ENCODE results near the gene PLG. TPM values are rescaled to one million over a fixed set of nuclear protein-coding genes. Genes with fewer than 3 reads are reported as not detected.

PLG gene
- total and polyA plus RNA-seq, 2 donors (not counting 1 experiment from before 2014, with no cell fraction given) = not detected

DNA sequence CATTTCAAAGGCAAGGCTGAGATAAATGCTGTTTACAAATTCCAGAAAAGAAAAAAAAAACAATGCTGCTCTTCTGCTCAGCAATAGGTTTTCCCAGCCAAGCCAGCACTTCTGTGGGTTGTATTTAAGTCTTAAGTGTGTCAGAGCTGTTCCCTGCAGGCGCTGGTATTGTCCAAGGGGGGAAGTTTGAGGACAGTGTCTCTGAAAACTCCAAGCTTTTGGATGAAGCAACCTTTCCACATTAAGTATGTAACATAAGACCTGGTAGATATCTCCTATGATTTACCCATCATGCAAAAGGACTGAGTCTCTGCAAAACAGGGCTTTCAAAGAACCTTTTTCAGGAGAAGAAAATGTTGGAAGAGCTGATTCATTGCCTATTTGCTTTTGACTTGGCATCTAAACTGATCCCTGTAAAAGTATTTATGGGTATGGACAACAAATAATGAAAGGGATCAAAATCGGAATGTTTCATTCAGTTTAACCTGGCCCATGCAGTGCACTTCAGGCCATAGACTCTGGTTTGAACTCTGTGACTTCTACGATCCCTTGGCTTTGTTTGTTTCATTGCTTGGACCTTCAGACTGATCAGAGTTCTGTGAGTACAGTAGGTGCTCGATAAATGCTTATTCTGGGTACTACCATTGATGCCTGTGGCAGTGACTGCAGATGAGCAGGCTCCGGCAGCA lies 16.1 kb upstream of the PLG start:
- no peak overlapping the region for H3K9ac ChIP-seq (ENCODE audit: insufficient read depth, low read length)
- H4K20me1 ChIP-seq (ENCODE audit: control insufficient read depth, extremely low read depth, insufficient read depth, low read length) = no peaks in the 10 kb centered on the region
- H3K4me3 ChIP-seq (replicated peaks in 1 of 4; ENCODE audit: control extremely low read depth in 1 of 4, insufficient read depth in 1 of 4, low read depth in 3 of 4, low read length in 4 of 4) = no peak overlapping the region
- no peaks in the 10 kb centered on the region for H3K9me3 ChIP-seq (ENCODE audit: control insufficient read depth, insufficient read depth, low read depth, low read length)
- H3K27me3 ChIP-seq (ENCODE audit: control insufficient read depth, insufficient read depth, low read length) = no peaks in the 10 kb centered on the region
- no peaks in the 10 kb centered on the region for H3K79me2 ChIP-seq (ENCODE audit: control insufficient read depth, insufficient read depth, low read length)
- no peak for TF ChIP-seq CTCF (conservative IDR thresholded peaks at IDR 0.05 in 1 of 2, IDR thresholded peaks at IDR 0.05 in 1 of 2; ENCODE audit: low read depth in 1 of 2, low read length in 2 of 2)
- TF ChIP-seq EZH2 (IDR thresholded peaks at IDR 0.05; ENCODE audit: low read length, missing control alignments) = no peak
- no peak overlapping the region for H3K27ac ChIP-seq (ENCODE audit: insufficient read depth, low read length)
- no peak overlapping the region for H2AFZ ChIP-seq (ENCODE audit: low read length)
- H3K4me2 ChIP-seq (ENCODE audit: extremely low read depth, insufficient read depth, low read length) = no peak overlapping the region
- no peaks in the 10 kb centered on the region for H3K36me3 ChIP-seq (ENCODE audit: control insufficient read depth, insufficient read depth, low read length)
- no peaks in the 10 kb centered on the region for H3K4me1 ChIP-seq (ENCODE audit: control insufficient read depth, extremely low read depth, insufficient read depth, low read length)
- DNase-seq (ENCODE audit: low read depth in 2 of 2) = no peak

DNA sequence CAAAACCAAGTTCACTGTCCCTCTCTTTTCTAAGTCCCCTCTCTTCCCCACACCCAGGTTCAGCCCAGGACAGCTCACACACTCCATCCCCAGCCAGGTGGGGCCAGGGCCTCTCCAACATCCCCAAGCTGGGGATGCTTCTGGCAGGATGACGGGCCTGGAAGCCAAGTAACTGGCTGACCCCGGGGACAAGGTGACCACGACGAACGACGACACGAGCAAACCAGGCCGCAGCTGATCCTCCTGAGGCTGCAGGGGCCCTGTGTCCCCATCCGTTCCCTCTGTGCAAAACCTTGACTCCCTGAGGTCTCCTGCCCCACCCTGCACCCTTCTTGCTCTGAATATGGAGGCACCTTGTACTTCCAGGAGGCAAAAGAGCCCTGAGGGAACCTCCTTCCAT lies 11.6 kb upstream of the PLG start:
- H4K20me1 ChIP-seq (ENCODE audit: control insufficient read depth, extremely low read depth, insufficient read depth, low read length) = no peaks in the 10 kb centered on the region
- H3K27ac ChIP-seq (ENCODE audit: insufficient read depth, low read length) = no peak overlapping the region
- no peak for DNase-seq (ENCODE audit: low read depth in 2 of 2)

DNA sequence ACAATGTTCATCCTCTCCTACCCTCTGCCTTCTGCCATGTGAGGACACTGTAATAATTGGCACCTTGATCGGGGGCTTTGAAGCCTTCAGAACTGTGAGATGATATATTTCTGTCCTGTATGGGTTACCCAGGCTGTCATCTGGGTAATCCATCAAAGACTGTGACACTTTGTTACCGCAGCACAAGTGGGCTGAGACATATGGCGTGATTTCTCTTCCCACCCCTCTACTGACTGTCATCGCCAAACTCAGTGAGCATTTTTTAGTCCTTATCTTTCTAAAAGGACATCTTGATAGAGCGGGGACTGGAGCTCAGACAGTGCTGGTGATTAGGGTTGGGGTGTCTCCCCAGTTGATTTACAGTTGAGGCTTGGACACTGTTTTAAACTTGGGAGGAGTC lies 10.4 kb upstream of the PLG start:
- H3K4me2 ChIP-seq (ENCODE audit: extremely low read depth, insufficient read depth, low read length) = no peak overlapping the region
- TF ChIP-seq CTCF (conservative IDR thresholded peaks at IDR 0.05 in 1 of 2, IDR thresholded peaks at IDR 0.05 in 1 of 2; ENCODE audit: low read depth in 1 of 2, low read length in 2 of 2) (no peak), EZH2 (IDR thresholded peaks at IDR 0.05; ENCODE audit: low read length, missing control alignments) (no peak)
- H2AFZ ChIP-seq (ENCODE audit: low read length) = no peak overlapping the region
- H3K79me2 ChIP-seq (ENCODE audit: control insufficient read depth, insufficient read depth, low read length) = no peaks in the 10 kb centered on the region
- H3K27me3 ChIP-seq (ENCODE audit: control insufficient read depth, insufficient read depth, low read length) = no peaks in the 10 kb centered on the region
- no peak overlapping the region for H3K4me3 ChIP-seq (replicated peaks in 1 of 4; ENCODE audit: control extremely low read depth in 1 of 4, insufficient read depth in 1 of 4, low read depth in 3 of 4, low read length in 4 of 4)
- H4K20me1 ChIP-seq (ENCODE audit: control insufficient read depth, extremely low read depth, insufficient read depth, low read length) = no peaks in the 10 kb centered on the region
- no peaks in the 10 kb centered on the region for H3K36me3 ChIP-seq (ENCODE audit: control insufficient read depth, insufficient read depth, low read length)
- H3K27ac ChIP-seq (ENCODE audit: insufficient read depth, low read length) = no peak overlapping the region
- H3K9me3 ChIP-seq (ENCODE audit: control insufficient read depth, insufficient read depth, low read depth, low read length) = no peaks in the 10 kb centered on the region
- no peaks in the 10 kb centered on the region for H3K4me1 ChIP-seq (ENCODE audit: control insufficient read depth, extremely low read depth, insufficient read depth, low read length)
- no peak for DNase-seq (ENCODE audit: low read depth in 2 of 2)
- H3K9ac ChIP-seq (ENCODE audit: insufficient read depth, low read length) = no peak overlapping the region

More for the DNA sequence above, 11.6 kb upstream of the PLG start:
- Histone ChIP-seq H3K9me3 (ENCODE audit: control insufficient read depth, insufficient read depth, low read depth, low read length) (no peaks in the 10 kb centered on the region), H3K4me2 (ENCODE audit: extremely low read depth, insufficient read depth, low read length) (no peak overlapping the region), H3K79me2 (ENCODE audit: control insufficient read depth, insufficient read depth, low read length) (no peaks in the 10 kb centered on the region), H3K36me3 (ENCODE audit: control insufficient read depth, insufficient read depth, low read length) (no peaks in the 10 kb centered on the region), H2AFZ (ENCODE audit: low read length) (no peak overlapping the region), H3K4me1 (ENCODE audit: control insufficient read depth, extremely low read depth, insufficient read depth, low read length) (no peaks in the 10 kb centered on the region), H3K4me3 (replicated peaks in 1 of 4; ENCODE audit: control extremely low read depth in 1 of 4, insufficient read depth in 1 of 4, low read depth in 3 of 4, low read length in 4 of 4) (no peak overlapping the region), H3K27me3 (ENCODE audit: control insufficient read depth, insufficient read depth, low read length) (no peaks in the 10 kb centered on the region), H3K9ac (ENCODE audit: insufficient read depth, low read length) (no peak overlapping the region)
- TF ChIP-seq EZH2 (IDR thresholded peaks at IDR 0.05; ENCODE audit: low read length, missing control alignments) = no peak
- TF ChIP-seq CTCF (conservative IDR thresholded peaks at IDR 0.05 in 1 of 2, IDR thresholded peaks at IDR 0.05 in 1 of 2; ENCODE audit: low read depth in 1 of 2, low read length in 2 of 2) = no peak

Data from fibroblast of lung (primary cell).